Neural progenitor cell (in vitro differentiated cells): ENCODE measurements around the gene HSPG2. TPM values are rescaled to one million over a fixed set of nuclear protein-coding genes. Genes with fewer than 3 reads are reported as not detected.
"Not testable (repeated sequence)": the region's sequence is repeated elsewhere in the genome, so short reads cannot be mapped to it uniquely, and the experiment has no call there.

Experiments used
- DNase-seq: peaks from one replicate; pipeline ENCODE4 v3.0.0-alpha.2; 2016; ENCODE audit warnings: low spot score
- H2AFZ ChIP-seq: fragments of 200-600 bp; sonication (generic); replicated peaks from 2 replicates; pipeline ENCODE4 v1.6.1; 2016; ENCODE audit warnings: antibody characterized with exemption
- H3F3A ChIP-seq: fragments of 200-600 bp; sonication (generic); 2 replicates; pipeline ENCODE4 v1.6.1; 2016; ENCODE audit warnings: antibody characterized with exemption, low read depth
- H3K27ac ChIP-seq: fragments of 200-600 bp; sonication (generic); 2 replicates; pipeline ENCODE4 v1.5.1; 2016; ENCODE audit warnings: mild to moderate bottlenecking
- H3K27me3 ChIP-seq: fragments of 200-600 bp; sonication (generic); 2 replicates; pipeline ENCODE4 v1.6.1; 2016; ENCODE audit warnings: mild to moderate bottlenecking, moderate library complexity
- H3K36me3 ChIP-seq: fragments of 200-600 bp; sonication (generic); 2 replicates; pipeline ENCODE4 v1.5.1; 2016
- H3K4me1 ChIP-seq: fragments of 200-600 bp; sonication (generic); 2 replicates; pipeline ENCODE4 v1.6.1; 2016; ENCODE audit warnings: mixed run types
- H3K4me2 ChIP-seq: fragments of 200-600 bp; sonication (generic); 2 replicates; pipeline ENCODE4 v1.6.1; 2016
- H3K4me3 ChIP-seq: fragments of 200-600 bp; sonication (generic); 2 replicates; pipeline ENCODE4 v1.5.1; 2016
- H3K79me2 ChIP-seq: fragments of 200-600 bp; sonication (generic); 2 replicates; pipeline ENCODE4 v1.6.1; 2016; ENCODE audit warnings: low read depth
- H3K9ac ChIP-seq: fragments of 200-600 bp; sonication (generic); 2 replicates; pipeline ENCODE4 v1.6.1; 2016
- H3K9me3 ChIP-seq: fragments of 200-600 bp; sonication (generic); 2 replicates; pipeline ENCODE4 v1.5.1; 2016; ENCODE audit warnings: low read depth
- H4K20me1 ChIP-seq: fragments of 200-600 bp; sonication (generic); 2 replicates; pipeline ENCODE4 v1.6.1; 2016; ENCODE audit warnings: low read depth
- H3K27ac Mint-ChIP-seq: 3 replicates; pipeline ENCODE4 v1.8.0; 2021; ENCODE audit warnings: mixed read lengths
- H3K27me3 Mint-ChIP-seq: 2 replicates; pipeline ENCODE4 v1.8.0; 2022; ENCODE audit warnings: low read depth, mild to moderate bottlenecking, inconsistent platforms, moderate library complexity, mixed read lengths; ENCODE audit not compliant: insufficient read depth
- H3K36me3 Mint-ChIP-seq: 3 replicates; pipeline ENCODE4 v1.8.0; 2021; ENCODE audit warnings: mixed read lengths
- H3K4me1 Mint-ChIP-seq: 3 replicates; pipeline ENCODE4 v1.8.0; 2021; ENCODE audit warnings: mixed read lengths
- H3K4me3 Mint-ChIP-seq: 3 replicates; pipeline ENCODE4 v1.8.0; 2021; ENCODE audit warnings: mild to moderate bottlenecking, moderate library complexity, mixed read lengths
- H3K9me3 Mint-ChIP-seq: 3 replicates; pipeline ENCODE4 v1.8.0; 2020; ENCODE audit warnings: mixed read lengths
- CTCF ChIP-seq: fragments of 200-600 bp; sonication (generic); IDR thresholded peaks from 2 replicates; pipeline ENCODE4 v1.5.1; 2017; ENCODE audit warnings: antibody characterized with exemption, mild to moderate bottlenecking
- EZH2 ChIP-seq: fragments of 200-600 bp; sonication (generic); IDR thresholded peaks from 2 replicates; pipeline ENCODE4 v1.6.1; 2017; ENCODE audit warnings: antibody characterized with exemption, mild to moderate bottlenecking, moderate library complexity
- EZH2phosphoT487 ChIP-seq: fragments of 200-600 bp; sonication (generic); IDR thresholded peaks from 2 replicates; pipeline ENCODE4 v1.6.1; 2017; ENCODE audit warnings: antibody characterized with exemption
- total RNA-seq: library from RNA; depleted of rRNA; stranded (reverse); fragments of >200 nt; gene quantifications from 2 replicates; pipeline ENCODE4 v1.2.3, GENCODE V29; 2015; ENCODE audit warnings: low replicate concordance

Gene HSPG2
- total RNA-seq, 1 donor from 2014 or later, result 6.9 TPM

- Histone ChIP-seq H3K4me1 (peaks cover 21% of the 10 kb centered on the region), H3K9ac (no peak overlapping the region), H2AFZ (peak overlapping the region; percentile 77), H4K20me1 (no peaks in the 10 kb centered on the region), H3K4me3 (no peak overlapping the region), H3K9me3 (no peaks in the 10 kb centered on the region), H3K36me3 (no peaks in the 10 kb centered on the region), H3K4me2 (no peak overlapping the region), H3F3A (peaks cover 35% of the 10 kb centered on the region), H3K27ac (no peak overlapping the region), H3K79me2 (no peaks in the 10 kb centered on the region), H3K27me3 (no peaks in the 10 kb centered on the region)
- no peaks in the 10 kb centered on the region for H3K36me3 Mint-ChIP-seq
- H3K27me3 Mint-ChIP-seq, result peaks cover 4% of the 10 kb centered on the region
- no peaks in the 10 kb centered on the region for H3K9me3 Mint-ChIP-seq
- H3K4me3 Mint-ChIP-seq, result no peak overlapping the region
- peak; percentile 44 for DNase-seq
- peaks cover 28% of the 10 kb centered on the region for H3K4me1 Mint-ChIP-seq
- no peak overlapping the region for H3K27ac Mint-ChIP-seq
- no peak for TF ChIP-seq EZH2
- no peak for TF ChIP-seq EZH2phosphoT487
- peak; percentile 14 for TF ChIP-seq CTCF
These were observed 9.9 kb upstream of the HSPG2 start for GRCh38 chr1:21946836-21947587.

- peak overlapping the region; percentile 41 for H3K4me2 ChIP-seq
- Mint-ChIP-seq H3K27ac (peak overlapping the region; percentile 96), H3K36me3 (no peaks in the 10 kb centered on the region), H3K4me1 (peaks cover 46% of the 10 kb centered on the region), H3K4me3 (no peak overlapping the region), H3K9me3 (no peaks in the 10 kb centered on the region), H3K27me3 (no peaks in the 10 kb centered on the region)
- H3K36me3 ChIP-seq, result no peaks in the 10 kb centered on the region
- H3K27ac ChIP-seq, result peak overlapping the region; percentile 89
- H3K27me3 ChIP-seq, result no peaks in the 10 kb centered on the region
- no peaks in the 10 kb centered on the region for H4K20me1 ChIP-seq
- H3K9me3 ChIP-seq, result no peaks in the 10 kb centered on the region
- H3F3A ChIP-seq, result peaks cover 48% of the 10 kb centered on the region
- H3K79me2 ChIP-seq, result no peaks in the 10 kb centered on the region
- no peak for TF ChIP-seq EZH2
- no peak for TF ChIP-seq CTCF
- no peak for TF ChIP-seq EZH2phosphoT487
- DNase-seq, result no peak
- no peak overlapping the region for H3K9ac ChIP-seq
- peaks cover 32% of the 10 kb centered on the region for H3K4me1 ChIP-seq
- peak overlapping the region; percentile 46 for H2AFZ ChIP-seq
- no peak overlapping the region for H3K4me3 ChIP-seq
These were observed 7.6 kb upstream of the HSPG2 start for GRCh38 chr1:21944733-21945073.

- not testable (repeated sequence) for H3K79me2 ChIP-seq, H3K9me3 ChIP-seq, H3K9ac ChIP-seq, DNase-seq, H3K27me3 Mint-ChIP-seq, H3K36me3 ChIP-seq, H3K4me3 Mint-ChIP-seq, H2AFZ ChIP-seq, H3K9me3 Mint-ChIP-seq, H4K20me1 ChIP-seq, H3K4me3 ChIP-seq, H3K4me2 ChIP-seq, H3K27ac ChIP-seq, H3K27me3 ChIP-seq, H3K36me3 Mint-ChIP-seq
- Mint-ChIP-seq H3K4me1 (peaks cover 62% of the 10 kb centered on the region), H3K27ac (peak overlapping the region; percentile 50)
- H3K4me1 ChIP-seq, result peaks cover 43% of the 10 kb centered on the region
- peaks cover 57% of the 10 kb centered on the region for H3F3A ChIP-seq
These were observed 6.0 kb upstream of the HSPG2 start for GRCh38 chr1:21942959-21943640.

GRCh38 chr1:21942464-21942863 lies 5.4 kb upstream of the HSPG2 start:
- H3K4me3 Mint-ChIP-seq, result no peak overlapping the region
- H3F3A ChIP-seq, result peaks cover 62% of the 10 kb centered on the region
- H3K79me2 ChIP-seq, result no peaks in the 10 kb centered on the region
- H3K27ac Mint-ChIP-seq, result peak overlapping the region; percentile 79
- H3K27me3 ChIP-seq, result no peaks in the 10 kb centered on the region
- no peak overlapping the region for H3K4me2 ChIP-seq
- H4K20me1 ChIP-seq, result no peaks in the 10 kb centered on the region
- no peak overlapping the region for H3K27ac ChIP-seq
- H3K9ac ChIP-seq, result no peak overlapping the region
- H3K9me3 Mint-ChIP-seq, result no peaks in the 10 kb centered on the region
- H3K4me1 ChIP-seq, result peaks cover 43% of the 10 kb centered on the region
- TF ChIP-seq EZH2phosphoT487 (no peak), CTCF (no peak), EZH2 (no peak)
- H2AFZ ChIP-seq, result no peak overlapping the region
- H3K36me3 Mint-ChIP-seq, result no peaks in the 10 kb centered on the region
- no peaks in the 10 kb centered on the region for H3K36me3 ChIP-seq
- H3K9me3 ChIP-seq, result no peaks in the 10 kb centered on the region
- no peak overlapping the region for H3K4me3 ChIP-seq
- DNase-seq, result peak; percentile 45
- peaks cover 67% of the 10 kb centered on the region for H3K4me1 Mint-ChIP-seq
- H3K27me3 Mint-ChIP-seq, result peaks cover 3% of the 10 kb centered on the region
